ENCODE data around the gene C19orf47.

Gene C19orf47

GRCh38 chr19:40331052-40331451 lies 17.1 kb downstream of the C19orf47 start:
- no peak for TF ChIP-seq ZFX (IDR thresholded peaks at IDR 0.05; ENCODE audit: borderline replicate concordance)
- no peak for TF ChIP-seq CTCF (IDR thresholded peaks at IDR 0.05)
- no peak overlapping the region for H3K27ac ChIP-seq

DNA sequence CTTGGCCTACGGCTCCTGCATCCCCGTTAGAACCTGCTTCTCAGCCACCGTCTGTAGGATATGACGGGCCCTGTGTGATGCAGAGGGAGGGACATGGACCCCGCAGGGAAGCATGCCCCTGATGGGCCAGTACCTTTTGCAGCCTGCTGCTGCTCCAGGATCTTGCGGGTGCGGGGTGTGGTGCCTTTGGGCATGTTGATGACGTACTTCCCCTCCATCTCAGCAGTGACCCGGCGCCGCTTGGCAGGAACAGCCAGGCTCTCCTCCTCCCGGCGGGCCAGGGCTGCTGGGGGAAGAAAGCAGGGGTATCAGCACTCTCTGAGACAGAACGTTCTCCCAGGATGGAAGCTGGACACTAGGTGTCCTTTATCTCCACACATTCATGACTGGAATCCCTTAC lies 22.0 kb downstream of the C19orf47 start:
- H3K27ac ChIP-seq, result no peak overlapping the region
- TF ChIP-seq ZFX (IDR thresholded peaks at IDR 0.05; ENCODE audit: borderline replicate concordance) (no peak), CTCF (IDR thresholded peaks at IDR 0.05) (no peak)

- TF ChIP-seq ZFX (IDR thresholded peaks at IDR 0.05; ENCODE audit: borderline replicate concordance), result no peak
- TF ChIP-seq CTCF (IDR thresholded peaks at IDR 0.05), result no peak
- no peak overlapping the region for H3K27ac ChIP-seq
Measured at GRCh38 chr19:40323705-40324104, 24.5 kb downstream of the C19orf47 start.

DNA sequence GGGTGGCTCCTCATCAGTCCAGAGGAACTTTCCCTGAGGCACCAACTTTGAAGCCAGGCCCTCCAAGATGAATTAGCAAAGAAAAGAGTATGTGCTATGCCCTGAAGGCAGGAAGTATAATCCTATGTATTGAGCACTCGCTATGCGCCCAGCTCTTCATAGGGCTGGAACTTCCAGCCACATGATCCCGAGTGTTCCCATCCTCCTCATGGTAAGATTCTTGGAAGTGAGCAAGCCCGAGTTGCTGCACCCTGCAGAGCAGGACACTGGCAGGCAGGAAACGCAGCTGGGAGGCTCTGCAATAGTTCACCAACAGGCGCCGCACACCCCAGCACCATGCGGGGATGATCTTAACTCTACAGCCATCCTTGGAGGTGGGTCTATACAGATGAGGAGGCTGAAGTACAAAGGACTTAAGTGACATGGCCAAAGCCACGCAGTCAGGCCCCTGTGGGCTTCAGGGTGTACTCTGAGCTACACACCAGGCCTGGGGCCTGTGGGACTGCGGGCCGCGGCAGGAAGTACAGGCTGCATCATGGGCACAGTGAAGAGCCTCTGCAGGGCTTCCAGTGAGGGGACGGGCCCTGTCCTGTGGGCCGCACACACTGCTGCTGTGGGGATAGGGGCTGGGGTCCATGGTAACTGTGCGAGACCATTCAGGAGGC lies 25.1 kb downstream of the C19orf47 start:
- TF ChIP-seq ZFX (IDR thresholded peaks at IDR 0.05; ENCODE audit: borderline replicate concordance), result no peak
- no peak for TF ChIP-seq CTCF (IDR thresholded peaks at IDR 0.05)
- no peak overlapping the region for H3K27ac ChIP-seq

GRCh38 chr19:40322271-40322610 lies 26.0 kb downstream of the C19orf47 start:
- TF ChIP-seq ZFX (IDR thresholded peaks at IDR 0.05; ENCODE audit: borderline replicate concordance) (no peak), CTCF (IDR thresholded peaks at IDR 0.05) (no peak)
- no peak overlapping the region for H3K27ac ChIP-seq

GRCh38 chr19:40321566-40322270 lies 26.5 kb downstream of the C19orf47 start:
- no peak overlapping the region for H3K27ac ChIP-seq
- TF ChIP-seq CTCF (IDR thresholded peaks at IDR 0.05) (no peak), ZFX (IDR thresholded peaks at IDR 0.05; ENCODE audit: borderline replicate concordance) (no peak)

DNA sequence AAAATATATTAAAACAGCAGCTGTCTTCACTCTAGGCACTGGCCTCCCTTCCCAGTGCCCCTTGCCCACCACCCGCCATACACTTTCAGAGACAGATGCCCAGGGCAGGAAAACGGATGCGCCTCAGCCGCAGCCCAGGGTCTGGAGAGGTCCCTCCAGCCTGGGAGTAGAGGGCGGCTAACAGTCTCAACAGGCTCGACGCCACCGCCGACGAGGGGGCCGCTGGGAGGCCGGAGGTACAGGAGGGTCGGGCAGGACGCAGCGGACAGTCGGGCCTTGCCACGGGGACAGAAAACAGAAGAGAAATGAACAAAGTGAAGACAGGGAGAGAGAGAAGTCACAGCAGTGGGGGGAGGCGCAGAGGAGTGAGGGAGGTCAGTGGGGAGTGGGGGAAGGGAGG lies 27.1 kb downstream of the C19orf47 start:
- TF ChIP-seq ZFX (IDR thresholded peaks at IDR 0.05; ENCODE audit: borderline replicate concordance) (no peak), CTCF (IDR thresholded peaks at IDR 0.05) (no peak)
- no peak overlapping the region for H3K27ac ChIP-seq

All from 22Rv1 (cell line).